Skin epidermis (tissue), 12 donors: ENCODE measurements around the gene CACNA1H.
"Not testable (repeated sequence)": the region's sequence is repeated elsewhere in the genome, so short reads cannot be mapped to it uniquely, and the experiment has no call there.

Source experiments
- H3K27ac ChIP-seq, 21 experiments: fragments of 200-600 bp; sonication (generic) in 11 of 21; one replicate each; pipeline ENCODE4 v1.5.0; 2020; ENCODE audit warnings: mild to moderate bottlenecking in 3 of 21, inconsistent platforms in 2 of 21, moderate library complexity in 2 of 21
- H3K4me3 ChIP-seq, 7 experiments: fragments of 200-600 bp; sonication (generic) in 2 of 7; one replicate each; pipeline ENCODE4 v1.5.0; 2020; ENCODE audit warnings: inconsistent platforms in 2 of 7, mild to moderate bottlenecking in 2 of 7, moderate library complexity in 1 of 7

CACNA1H gene

GRCh38 chr16:1238909-1239308 is 86.0 kb downstream of the CACNA1H start:
- not testable (repeated sequence) for H3K4me3 ChIP-seq, H3K27ac ChIP-seq

- H3K4me3 ChIP-seq, H3K27ac ChIP-seq: not testable (repeated sequence)
Observed at GRCh38 chr16:1239575-1239974, 86.7 kb downstream of the CACNA1H start.

DNA sequence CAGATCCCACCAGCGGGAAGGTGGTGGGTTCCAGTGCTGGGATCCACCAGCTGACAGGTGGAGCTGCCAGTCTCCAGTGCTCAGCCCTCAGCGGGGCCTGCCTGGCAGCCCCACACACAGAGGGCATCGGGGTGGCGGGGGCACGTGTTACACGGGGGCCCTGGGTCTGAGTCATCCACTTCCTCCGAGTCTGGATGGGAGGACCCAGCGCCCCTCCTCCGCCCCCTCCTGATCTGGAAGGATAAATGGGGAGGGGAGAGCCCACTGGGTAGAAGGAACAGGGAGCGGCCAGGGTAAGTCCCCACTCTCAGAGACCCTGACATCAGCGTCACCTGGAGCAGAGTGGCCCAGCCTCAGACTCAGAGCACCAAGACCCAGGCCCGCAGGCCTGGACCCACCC is 87.5 kb downstream of the CACNA1H start, which contains the start of gene TPSAB1:
TSS of gene TPSAB1 (plus strand) at position 270 of the 400 bp plus-strand sequence. CDS start 234 bp downstream, outside the sequence.
- not testable (repeated sequence) for H3K4me3 ChIP-seq

DNA sequence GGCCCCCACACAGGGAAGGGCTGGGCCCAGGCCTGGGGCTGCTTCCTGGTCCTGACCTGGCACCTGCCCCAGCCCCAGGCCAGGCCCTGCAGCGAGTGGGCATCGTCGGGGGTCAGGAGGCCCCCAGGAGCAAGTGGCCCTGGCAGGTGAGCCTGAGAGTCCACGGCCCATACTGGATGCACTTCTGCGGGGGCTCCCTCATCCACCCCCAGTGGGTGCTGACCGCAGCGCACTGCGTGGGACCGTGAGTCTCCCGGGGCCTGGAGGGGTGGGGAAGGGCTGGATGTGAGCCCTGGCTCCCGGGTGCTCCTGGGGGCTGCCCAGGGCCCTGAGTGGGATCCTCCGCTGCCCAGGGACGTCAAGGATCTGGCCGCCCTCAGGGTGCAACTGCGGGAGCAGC is 88.2 kb downstream of the CACNA1H start:
- H3K4me3 ChIP-seq: not testable (repeated sequence)

More for the DNA sequence above, 87.5 kb downstream of the CACNA1H start, which contains the start of gene TPSAB1:
- not testable (repeated sequence) for H3K27ac ChIP-seq

DNA sequence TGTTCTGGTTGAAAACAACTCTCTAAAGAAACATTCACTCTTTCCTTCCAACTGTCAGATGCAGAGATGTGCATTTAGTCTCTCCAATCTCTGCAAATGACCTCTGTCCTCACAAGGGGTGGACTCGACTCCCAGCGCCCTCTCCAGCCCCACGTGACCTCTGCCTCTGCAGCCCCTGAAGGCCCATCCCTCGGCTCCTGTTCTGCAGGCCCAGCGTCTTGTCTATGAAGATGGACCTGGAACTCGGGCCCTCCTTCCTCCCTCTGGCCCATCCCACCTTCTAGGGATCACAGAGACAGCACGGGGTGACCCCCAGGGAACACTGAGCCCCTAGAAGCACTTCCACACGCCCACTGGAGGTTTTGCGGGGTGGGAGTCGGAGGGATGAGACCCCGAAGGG is 90.5 kb downstream of the CACNA1H start:
- not testable (repeated sequence) for H3K4me3 ChIP-seq, H3K27ac ChIP-seq

More for the DNA sequence above, 88.2 kb downstream of the CACNA1H start:
- H3K27ac ChIP-seq: not testable (repeated sequence)

DNA sequence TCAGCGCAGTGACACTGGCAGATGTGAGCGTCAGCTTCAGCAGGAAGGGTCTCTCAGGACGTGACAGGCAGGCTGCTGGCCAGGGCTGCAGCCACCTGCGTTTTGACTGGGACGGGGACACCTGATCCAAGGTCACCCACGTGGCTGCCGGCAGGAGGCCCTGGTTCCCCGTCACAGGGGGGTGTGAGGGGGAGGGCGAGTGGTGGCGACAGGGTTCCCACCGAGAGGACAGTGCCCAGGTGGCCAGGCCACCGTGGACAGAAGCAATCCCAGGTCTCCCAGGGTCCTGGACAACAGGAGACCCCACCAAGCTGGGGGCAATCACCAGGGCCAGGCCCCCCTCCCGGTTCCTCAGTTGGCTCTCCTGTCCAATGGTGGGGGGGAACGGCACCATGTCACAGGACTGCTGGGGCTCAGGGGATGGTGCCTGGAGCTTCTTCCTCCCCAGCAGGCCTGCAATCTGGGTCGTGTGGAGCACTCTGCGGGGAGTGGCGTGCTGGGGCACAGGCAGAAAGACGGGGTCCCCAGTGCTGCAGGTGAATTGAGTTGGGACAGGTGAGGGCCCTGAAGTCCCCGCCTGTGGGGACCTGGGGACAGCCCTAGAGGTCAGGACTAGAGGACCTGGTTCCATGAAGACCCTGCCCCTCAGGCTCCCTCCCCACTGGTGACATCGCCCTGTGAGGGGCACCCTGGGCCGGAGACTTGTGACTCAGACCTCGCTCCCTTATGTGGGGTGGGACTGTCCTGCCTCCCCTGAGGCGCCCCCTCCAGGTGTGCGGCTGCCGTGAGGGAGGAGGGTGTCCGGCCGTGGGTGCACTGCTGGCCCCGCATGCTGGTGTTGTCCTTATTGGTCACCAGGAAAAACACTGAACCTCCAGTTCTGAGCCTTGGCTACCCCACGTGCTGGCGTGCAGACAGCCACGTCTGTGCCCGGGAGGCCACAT is 91.3 kb downstream of the CACNA1H start:
- not testable (repeated sequence) for H3K4me3 ChIP-seq, H3K27ac ChIP-seq

DNA sequence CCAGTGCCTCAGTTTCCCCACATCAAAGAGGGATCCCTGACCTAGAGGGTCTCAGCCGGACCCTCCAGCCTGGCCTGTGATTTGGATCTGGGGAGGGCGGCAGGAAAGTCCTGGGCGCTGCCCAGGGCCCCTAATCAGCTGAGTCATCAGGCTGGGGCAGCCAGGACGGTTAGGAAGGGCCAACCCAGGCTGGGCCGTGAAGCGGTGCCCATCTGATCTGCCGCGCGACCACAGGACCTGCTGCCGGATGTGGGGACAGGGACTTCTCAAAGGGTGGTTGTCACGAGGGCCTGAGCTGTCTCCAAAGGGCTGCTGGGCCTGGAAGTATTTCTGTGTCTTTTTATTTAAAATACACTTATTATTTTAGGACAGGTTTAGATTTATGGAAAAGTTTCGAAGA is 92.0 kb downstream of the CACNA1H start:
- no peak overlapping the region for H3K27ac ChIP-seq
- H3K4me3 ChIP-seq: no peak overlapping the region

- Histone ChIP-seq H3K4me3 (no peak overlapping the region), H3K27ac (no peak overlapping the region)
Observed at GRCh38 chr16:1245452-1246020, 92.6 kb downstream of the CACNA1H start.

GRCh38 chr16:1247903-1248537 is 95.1 kb downstream of the CACNA1H start:
- H3K27ac ChIP-seq: not testable (repeated sequence)

GRCh38 chr16:1249031-1249755 is 96.3 kb downstream of the CACNA1H start:
- not testable (repeated sequence) for H3K4me3 ChIP-seq, H3K27ac ChIP-seq

More at GRCh38 chr16:1247903-1248537, 95.1 kb downstream of the CACNA1H start:
- H3K4me3 ChIP-seq: not testable (repeated sequence)

DNA sequence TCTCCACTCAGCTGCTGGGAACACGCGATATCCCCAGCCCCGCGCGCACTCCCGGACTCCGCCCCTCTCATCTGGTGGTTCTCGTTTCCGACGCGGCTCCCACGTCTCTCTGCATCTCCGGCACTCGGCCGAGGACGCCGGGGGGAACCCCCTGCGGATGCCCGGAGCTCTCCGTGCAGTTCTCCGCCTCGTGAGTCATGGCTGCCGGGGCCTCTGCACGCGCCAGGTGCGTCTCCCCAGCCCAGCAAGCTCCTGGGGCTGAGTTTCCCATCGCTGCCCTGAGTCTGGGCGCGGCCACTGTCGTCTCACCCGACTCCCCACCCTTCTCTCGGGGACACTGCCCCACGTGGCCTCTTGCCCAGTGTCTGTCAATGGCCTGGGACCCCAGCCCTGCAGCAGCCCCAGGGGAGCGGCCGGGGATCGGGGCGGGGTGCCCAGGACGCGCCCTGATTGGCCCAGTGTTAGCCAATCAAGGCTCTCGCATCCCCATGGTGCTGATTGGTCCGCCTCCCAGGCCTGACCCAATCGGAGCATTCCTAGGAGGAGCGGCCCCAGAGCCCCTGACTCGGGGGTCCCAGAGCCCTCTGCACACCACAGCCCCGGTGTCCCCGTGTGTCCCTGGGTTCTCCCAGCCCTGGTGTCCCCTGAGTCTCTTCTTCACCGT is 100.9 kb downstream of the CACNA1H start:
- H3K4me3 ChIP-seq, H3K27ac ChIP-seq: not testable (repeated sequence)

DNA sequence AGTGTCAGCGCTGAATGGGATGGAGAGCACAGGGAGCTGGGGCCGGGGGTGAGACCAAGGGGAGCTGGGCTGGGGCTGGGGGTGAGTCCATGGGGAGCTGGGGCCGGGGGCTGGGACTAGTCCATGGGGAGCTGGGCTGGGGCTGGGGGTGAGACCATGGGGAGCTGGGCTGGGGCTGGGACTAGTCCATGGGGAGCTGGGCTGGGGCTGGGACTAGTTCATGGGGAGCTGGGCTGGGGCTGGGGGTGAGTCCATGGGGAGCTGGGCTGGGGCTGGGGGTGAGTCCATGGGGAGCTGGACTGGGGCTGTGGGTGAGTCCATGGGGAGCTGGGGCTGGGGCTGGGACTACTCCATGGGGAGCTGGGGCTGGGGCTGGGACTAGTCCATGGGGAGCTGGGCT is 101.9 kb downstream of the CACNA1H start:
- H3K27ac ChIP-seq, H3K4me3 ChIP-seq: not testable (repeated sequence)

DNA sequence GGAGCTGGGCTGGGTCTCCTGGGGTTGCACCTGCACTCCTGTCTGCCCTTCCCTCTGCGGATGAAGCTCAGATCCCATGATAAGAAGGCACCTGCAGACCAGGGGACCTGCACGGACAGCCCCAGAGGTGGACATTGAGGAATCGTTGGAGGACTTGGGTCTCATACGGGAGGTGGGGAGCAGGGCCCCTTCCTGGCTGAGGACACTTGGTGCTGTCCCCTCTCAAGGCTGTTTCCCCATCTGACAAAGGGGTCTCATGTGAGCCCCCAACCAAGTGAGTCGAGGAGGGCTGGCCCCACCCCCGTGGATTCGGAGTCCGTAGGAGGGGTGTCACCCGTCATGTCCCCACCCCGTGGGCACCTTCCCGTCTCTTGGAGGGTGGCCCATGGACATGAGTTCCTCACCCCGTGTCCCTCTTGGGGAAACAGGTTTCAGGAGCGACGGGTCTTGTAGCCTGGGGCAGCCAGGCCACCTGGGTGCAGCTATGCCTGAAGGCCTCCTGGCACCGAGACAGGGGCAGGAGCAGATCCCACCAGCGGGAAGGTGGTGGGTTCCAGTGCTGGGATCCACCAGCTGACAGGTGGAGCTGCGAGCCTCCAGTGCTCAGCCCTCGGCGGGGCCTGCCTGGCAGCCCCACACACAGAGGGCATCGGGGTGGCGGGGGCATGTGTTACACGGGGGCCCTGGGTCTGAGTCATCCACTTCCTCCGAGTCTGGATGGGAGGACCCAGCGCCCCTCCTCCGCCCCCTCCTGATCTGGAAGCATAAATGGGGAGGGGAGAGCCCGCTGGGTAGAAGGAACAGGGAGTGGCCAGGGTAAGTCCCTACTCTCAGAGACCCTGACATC is 102.6 kb downstream of the CACNA1H start, which contains the start of gene TPSD1:
TSS of gene TPSD1 (plus strand) at position 794 of the 847 bp plus-strand sequence. CDS start 212 bp downstream, outside the sequence.
- H3K27ac ChIP-seq, H3K4me3 ChIP-seq: not testable (repeated sequence)

- H3K27ac ChIP-seq, H3K4me3 ChIP-seq: not testable (repeated sequence)
Observed at GRCh38 chr16:1256296-1256873, 103.5 kb downstream of the CACNA1H start.

GRCh38 chr16:1256874-1257322 is 104.0 kb downstream of the CACNA1H start:
- no peak overlapping the region for H3K27ac ChIP-seq
- no peak overlapping the region for H3K4me3 ChIP-seq

- Histone ChIP-seq H3K27ac (no peak overlapping the region), H3K4me3 (no peak overlapping the region)
Observed at GRCh38 chr16:1257561-1258224, 104.8 kb downstream of the CACNA1H start.

DNA sequence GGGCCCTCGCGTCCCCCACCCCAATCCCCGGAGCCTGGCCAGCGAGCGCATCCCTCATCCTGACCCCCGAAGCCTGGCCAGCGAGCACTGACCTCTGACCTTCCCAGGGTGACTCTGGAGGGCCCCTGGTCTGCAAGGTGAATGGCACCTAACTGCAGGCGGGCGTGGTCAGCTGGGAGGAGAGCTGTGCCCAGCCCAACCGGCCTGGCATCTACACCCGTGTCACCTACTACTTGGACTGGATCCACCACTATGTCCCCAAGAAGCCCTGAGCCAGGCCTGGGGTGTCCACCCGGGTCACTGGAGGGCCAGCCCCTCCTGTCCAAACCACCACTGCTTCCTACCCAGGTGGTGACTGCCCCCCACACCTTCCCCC is 105.3 kb downstream of the CACNA1H start:
- Histone ChIP-seq H3K27ac (no peak overlapping the region), H3K4me3 (no peak overlapping the region)
